ENCODE results near the gene RAB21.

Gene RAB21

GRCh38 chr12:71719647-71720370 is 34.9 kb upstream of the RAB21 start:
- TF ChIP-seq CTCF (IDR thresholded peaks at IDR 0.05), result no peak
- Mint-ChIP-seq H3K36me3 (ENCODE audit: low read depth) (no peaks in the 10 kb centered on the region), H3K4me3 (no peak overlapping the region), H3K4me1 (no peaks in the 10 kb centered on the region), H3K27me3 (ENCODE audit: low read depth, poor library complexity) (peaks cover 3% of the 10 kb centered on the region), H3K9me3 (peaks cover 13% of the 10 kb centered on the region), H3K27ac (no peak overlapping the region)
- DNase-seq, result no peak

- Mint-ChIP-seq H3K9me3 (peaks cover 5% of the 10 kb centered on the region), H3K36me3 (ENCODE audit: low read depth) (no peaks in the 10 kb centered on the region), H3K27ac (no peak overlapping the region), H3K4me3 (no peak overlapping the region), H3K27me3 (ENCODE audit: low read depth, poor library complexity) (peaks cover 3% of the 10 kb centered on the region), H3K4me1 (no peaks in the 10 kb centered on the region)
- no peak for DNase-seq
- TF ChIP-seq CTCF (IDR thresholded peaks at IDR 0.05), result no peak
Measured at GRCh38 chr12:71721783-71722505, 32.7 kb upstream of the RAB21 start.

- Mint-ChIP-seq H3K27me3 (ENCODE audit: low read depth, poor library complexity) (peaks cover 3% of the 10 kb centered on the region), H3K4me1 (no peaks in the 10 kb centered on the region), H3K4me3 (no peak overlapping the region), H3K36me3 (ENCODE audit: low read depth) (no peaks in the 10 kb centered on the region), H3K27ac (no peak overlapping the region), H3K9me3 (peaks cover 5% of the 10 kb centered on the region)
- TF ChIP-seq CTCF (IDR thresholded peaks at IDR 0.05), result no peak
- DNase-seq, result no peak
Measured at GRCh38 chr12:71725011-71725410, 29.7 kb upstream of the RAB21 start.

- no peak overlapping the region for H3K4me3 Mint-ChIP-seq
- H3K27me3 Mint-ChIP-seq (ENCODE audit: low read depth, poor library complexity), result peaks cover 3% of the 10 kb centered on the region
- H3K4me1 Mint-ChIP-seq, result no peaks in the 10 kb centered on the region
- peaks cover 5% of the 10 kb centered on the region for H3K9me3 Mint-ChIP-seq
- DNase-seq, result no peak
- no peak for TF ChIP-seq CTCF (IDR thresholded peaks at IDR 0.05)
- no peak overlapping the region for H3K27ac Mint-ChIP-seq
- no peaks in the 10 kb centered on the region for H3K36me3 Mint-ChIP-seq (ENCODE audit: low read depth)
Measured at GRCh38 chr12:71726548-71726947, 28.1 kb upstream of the RAB21 start.

- Mint-ChIP-seq H3K9me3 (peaks cover 5% of the 10 kb centered on the region), H3K4me1 (no peaks in the 10 kb centered on the region), H3K36me3 (ENCODE audit: low read depth) (no peaks in the 10 kb centered on the region), H3K27ac (no peak overlapping the region), H3K4me3 (no peak overlapping the region), H3K27me3 (ENCODE audit: low read depth, poor library complexity) (no peaks in the 10 kb centered on the region)
- DNase-seq, result no peak
- no peak for TF ChIP-seq CTCF (IDR thresholded peaks at IDR 0.05)
Measured at GRCh38 chr12:71727958-71728357, 26.7 kb upstream of the RAB21 start.
